Body of pancreas (tissue), 4 donors: ENCODE results near the gene ARHGAP42. TPM values are rescaled to one million over a fixed set of nuclear protein-coding genes. Genes with fewer than 3 reads are reported as not detected.

ENCODE experiments used
- ATAC-seq: fragments of 150-250 bp; one replicate; pipeline ENCODE4 v1.9.1; 2016
- DNase-seq, 4 donors: peaks; one replicate each; pipeline ENCODE4 v3.0.0-alpha.2; 2019
- H3K27ac ChIP-seq, 4 donors: fragments of 200-600 bp; sonication (generic); 1 replicate in 3 of 4; 2 replicates in 1 of 4; pipeline versions ENCODE4 v1.5.1 to v1.6.1; 2016 to 2019; ENCODE audit warnings: mild to moderate bottlenecking in 1 of 4, mixed read lengths in 1 of 4, moderate library complexity in 1 of 4
- H3K27me3 ChIP-seq, 2 donors: fragments of 200-600 bp; sonication (generic); one replicate each; pipeline ENCODE4 v1.6.0; 2016; ENCODE audit warnings: mild to moderate bottlenecking in 1 of 2
- H3K36me3 ChIP-seq, 2 donors: fragments of 200-600 bp; sonication (generic); replicated peaks in 1 of 2; 2 replicates each; pipeline ENCODE4 v1.5.1; 2016; ENCODE audit warnings: low read depth in 2 of 2; ENCODE audit not compliant: insufficient read depth in 1 of 2
- H3K4me1 ChIP-seq: fragments of 200-600 bp; sonication (generic); one replicate; pipeline ENCODE4 v1.6.0; 2016
- H3K4me3 ChIP-seq, 2 donors: fragments of 200-600 bp; sonication (generic); 1 replicate in 1 of 2; 2 replicates in 1 of 2; pipeline ENCODE4 v1.5.1; 2016 to 2019
- H3K9me3 ChIP-seq, 3 donors: fragments of 200-600 bp; sonication (generic); 1 replicate in 2 of 3; 2 replicates in 1 of 3; pipeline ENCODE4 v1.5.1; 2016
- POLR2A ChIP-seq, 3 donors: fragments of 450-650 bp; IDR thresholded peaks; one replicate each; pipeline ENCODE4 v1.6.1; 2016; ENCODE audit warnings: antibody characterized with exemption in 3 of 3, mild to moderate bottlenecking in 2 of 3
- WGBS, 2 donors: methylation state at CpG; one replicate each; pipeline ENCODE4 v1.1.5; 2017; 5-methylcytosine and 5-hydroxymethylcytosine counted together
- intact Hi-C: fragments of 100-400 bp; cut with DNase I; formaldehyde crosslinking; loops from one replicate; pipeline ENCODE4 v1.15.1; 2023
- total RNA-seq, 2 donors: library from RNA; depleted of rRNA; stranded (reverse); fragments of >200 nt; gene quantifications; one replicate each; pipeline ENCODE4 v1.1.0, GENCODE V29; 2016
- TF ChIP-seq, protein P1 (sequence below), 7 experiments: fragments of 450-650 bp in 4 of 7; fragments of 200-600 bp in 3 of 7; sonication (generic) in 3 of 7; IDR thresholded peaks; one replicate each; pipeline ENCODE4 v1.5.1; 2016 to 2019; ENCODE audit warnings: antibody characterized with exemption in 7 of 7

ARHGAP42 gene
- total RNA-seq, 2 donors from 2014 or later, result 3.6 to 4.7 TPM

GRCh38 chr11:100691896-100692653, 5.0 kb downstream of the ARHGAP42 start:
- Histone ChIP-seq H3K9me3 (no peaks in the 10 kb centered on the region), H3K4me1 (peaks cover 5% of the 10 kb centered on the region), H3K4me3 (no peak overlapping the region), H3K36me3 (no peaks in the 10 kb centered on the region), H3K27ac (no peak overlapping the region), H3K27me3 (no peaks in the 10 kb centered on the region)
- DNase-seq (no peak), ATAC-seq (no peak)
- TF ChIP-seq, protein P1, sequence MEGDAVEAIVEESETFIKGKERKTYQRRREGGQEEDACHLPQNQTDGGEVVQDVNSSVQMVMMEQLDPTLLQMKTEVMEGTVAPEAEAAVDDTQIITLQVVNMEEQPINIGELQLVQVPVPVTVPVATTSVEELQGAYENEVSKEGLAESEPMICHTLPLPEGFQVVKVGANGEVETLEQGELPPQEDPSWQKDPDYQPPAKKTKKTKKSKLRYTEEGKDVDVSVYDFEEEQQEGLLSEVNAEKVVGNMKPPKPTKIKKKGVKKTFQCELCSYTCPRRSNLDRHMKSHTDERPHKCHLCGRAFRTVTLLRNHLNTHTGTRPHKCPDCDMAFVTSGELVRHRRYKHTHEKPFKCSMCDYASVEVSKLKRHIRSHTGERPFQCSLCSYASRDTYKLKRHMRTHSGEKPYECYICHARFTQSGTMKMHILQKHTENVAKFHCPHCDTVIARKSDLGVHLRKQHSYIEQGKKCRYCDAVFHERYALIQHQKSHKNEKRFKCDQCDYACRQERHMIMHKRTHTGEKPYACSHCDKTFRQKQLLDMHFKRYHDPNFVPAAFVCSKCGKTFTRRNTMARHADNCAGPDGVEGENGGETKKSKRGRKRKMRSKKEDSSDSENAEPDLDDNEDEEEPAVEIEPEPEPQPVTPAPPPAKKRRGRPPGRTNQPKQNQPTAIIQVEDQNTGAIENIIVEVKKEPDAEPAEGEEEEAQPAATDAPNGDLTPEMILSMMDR (IDR thresholded peaks at IDR 0.05), result no peak
- no peak for TF ChIP-seq POLR2A (IDR thresholded peaks at IDR 0.05)
- whole genome bisulfite sequencing, 2 donors, result 45 to 68% methylated on average over 1 of the region's 1 CpG
- intact Hi-C loops, result no loop called here

GRCh38 chr11:100695911-100696310, 8.8 kb downstream of the ARHGAP42 start:
- Histone ChIP-seq H3K27ac (no peak overlapping the region), H3K4me3 (no peak overlapping the region), H3K9me3 (no peaks in the 10 kb centered on the region), H3K36me3 (no peaks in the 10 kb centered on the region), H3K27me3 (no peaks in the 10 kb centered on the region), H3K4me1 (no peaks in the 10 kb centered on the region)
- WGBS, 2 donors, result 83 to 91% methylated on average over 5 of the region's 5 CpGs
- intact Hi-C loops, result no loop called here
- TF ChIP-seq, protein P1 (IDR thresholded peaks at IDR 0.05), result no peak
- no peak for TF ChIP-seq POLR2A (IDR thresholded peaks at IDR 0.05)
- no peak for DNase-seq
- no peak for ATAC-seq

DNA sequence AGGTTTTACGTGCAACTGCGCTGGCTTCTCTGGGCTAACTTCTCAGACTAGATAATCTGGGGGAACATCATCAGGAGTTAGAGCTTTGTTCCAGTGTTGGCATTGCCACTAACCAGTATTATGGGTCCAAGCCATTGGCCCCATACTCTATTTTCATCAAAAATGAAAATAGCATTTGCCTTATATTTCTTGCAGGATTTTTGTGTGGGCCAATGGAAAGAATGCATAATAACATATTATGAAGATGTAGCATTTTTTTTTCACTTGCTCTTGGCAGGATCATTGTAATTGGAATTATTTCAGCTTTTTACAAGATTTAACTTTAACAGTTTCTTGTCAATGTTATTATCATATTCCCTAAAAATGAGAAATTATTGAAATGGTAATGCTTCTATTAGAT, 16.1 kb downstream of the ARHGAP42 start:
- no peak for DNase-seq
- H3K36me3 ChIP-seq, result no peaks in the 10 kb centered on the region
- H3K27ac ChIP-seq, result no peak overlapping the region
- no peaks in the 10 kb centered on the region for H3K9me3 ChIP-seq
- intact Hi-C loops, result no loop called here
- no peaks in the 10 kb centered on the region for H3K27me3 ChIP-seq
- H3K4me1 ChIP-seq, result no peaks in the 10 kb centered on the region
- WGBS, 2 donors, result 87 to 95% methylated on average over 2 of the region's 2 CpGs
- TF ChIP-seq, protein P1 (IDR thresholded peaks at IDR 0.05), result no peak
- no peak for TF ChIP-seq POLR2A (IDR thresholded peaks at IDR 0.05)
- H3K4me3 ChIP-seq, result no peak overlapping the region
- no peak for ATAC-seq

DNA sequence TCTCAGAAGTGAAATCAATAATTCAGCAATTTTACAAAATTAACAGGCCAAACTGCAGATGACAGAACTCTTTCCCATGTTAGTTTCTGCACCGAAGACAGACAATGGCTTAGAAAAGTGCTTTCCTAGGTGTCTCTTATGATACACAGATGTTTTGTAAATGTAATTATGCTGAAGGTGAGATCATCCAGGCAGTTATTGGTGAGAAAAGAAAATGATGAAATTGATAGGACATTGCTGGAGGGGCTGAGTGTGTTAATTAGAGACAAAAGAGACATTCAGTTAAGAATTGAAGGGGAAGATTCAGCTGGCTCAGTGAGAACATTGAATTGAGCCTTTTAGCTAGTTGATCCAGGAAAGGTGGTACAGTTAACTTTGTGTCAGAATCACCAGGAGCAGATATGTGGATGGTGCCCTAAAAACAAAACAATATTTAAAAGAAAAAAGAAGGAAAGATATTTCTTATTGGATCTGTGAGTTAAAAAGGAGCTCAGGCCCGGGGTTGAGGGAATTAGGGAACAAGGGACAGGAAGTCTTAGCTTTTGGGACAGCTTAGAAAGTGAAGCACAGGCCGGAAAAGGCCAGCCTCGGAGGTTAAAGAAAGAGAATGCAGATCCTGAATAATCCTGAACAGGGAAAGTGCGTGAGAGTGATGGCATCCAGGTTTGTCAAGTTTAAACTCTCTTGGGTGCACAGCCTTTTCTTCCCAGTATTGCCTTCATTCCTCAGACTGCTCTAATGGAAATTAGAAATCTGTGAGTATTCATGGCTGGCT, 16.9 kb downstream of the ARHGAP42 start:
- Histone ChIP-seq H3K27ac (no peak overlapping the region), H3K36me3 (no peaks in the 10 kb centered on the region), H3K9me3 (no peaks in the 10 kb centered on the region), H3K27me3 (no peaks in the 10 kb centered on the region), H3K4me1 (no peaks in the 10 kb centered on the region), H3K4me3 (no peak overlapping the region)
- 71 to 77% methylated on average over 5 of the region's 5 CpGs for WGBS, 2 donors
- DNase-seq (no peak), ATAC-seq (no peak)
- no peak for TF ChIP-seq POLR2A (IDR thresholded peaks at IDR 0.05)
- TF ChIP-seq, protein P1 (IDR thresholded peaks at IDR 0.05), result no peak
- intact Hi-C loops, result no loop called here
